BLaER1 (cell line): ENCODE data around the gene MXI1.
A peak's percentile ranks its signal among the peaks of the same experiment; 100 is the strongest.

ENCODE experiments used
- H3K27ac ChIP-seq: shearing (Covaris generic); formaldehyde crosslinking; 2 replicates; pipeline ENCODE4 v1.8.1; 2022
- H3K27me3 ChIP-seq: shearing (Covaris generic); formaldehyde crosslinking; 2 replicates; pipeline ENCODE4 v1.8.1; 2022
- H3K36me3 ChIP-seq: shearing (Covaris generic); formaldehyde crosslinking; 2 replicates; pipeline ENCODE4 v1.8.1; 2022
- H3K4me1 ChIP-seq: shearing (Covaris generic); formaldehyde crosslinking; 2 replicates; pipeline ENCODE4 v1.8.1; 2022
- H3K4me2 ChIP-seq: shearing (Covaris generic); formaldehyde crosslinking; 2 replicates; pipeline ENCODE4 v1.8.1; 2022
- H3K4me3 ChIP-seq: shearing (Covaris generic); formaldehyde crosslinking; 2 replicates; pipeline ENCODE4 v1.8.1; 2022
- H3K9ac ChIP-seq: shearing (Covaris generic); formaldehyde crosslinking; 2 replicates; pipeline ENCODE4 v1.8.1; 2022
- H3K9me3 ChIP-seq: shearing (Covaris generic); formaldehyde crosslinking; 2 replicates; pipeline ENCODE4 v1.8.1; 2022
- H4K20me1 ChIP-seq: shearing (Covaris generic); formaldehyde crosslinking; 2 replicates; pipeline ENCODE4 v1.8.1; 2022
- Cebpa-rat ChIP-seq: shearing (Covaris generic); IDR thresholded peaks from 2 replicates; pipeline ENCODE4 v1.8.1; 2022

MXI1 gene

DNA sequence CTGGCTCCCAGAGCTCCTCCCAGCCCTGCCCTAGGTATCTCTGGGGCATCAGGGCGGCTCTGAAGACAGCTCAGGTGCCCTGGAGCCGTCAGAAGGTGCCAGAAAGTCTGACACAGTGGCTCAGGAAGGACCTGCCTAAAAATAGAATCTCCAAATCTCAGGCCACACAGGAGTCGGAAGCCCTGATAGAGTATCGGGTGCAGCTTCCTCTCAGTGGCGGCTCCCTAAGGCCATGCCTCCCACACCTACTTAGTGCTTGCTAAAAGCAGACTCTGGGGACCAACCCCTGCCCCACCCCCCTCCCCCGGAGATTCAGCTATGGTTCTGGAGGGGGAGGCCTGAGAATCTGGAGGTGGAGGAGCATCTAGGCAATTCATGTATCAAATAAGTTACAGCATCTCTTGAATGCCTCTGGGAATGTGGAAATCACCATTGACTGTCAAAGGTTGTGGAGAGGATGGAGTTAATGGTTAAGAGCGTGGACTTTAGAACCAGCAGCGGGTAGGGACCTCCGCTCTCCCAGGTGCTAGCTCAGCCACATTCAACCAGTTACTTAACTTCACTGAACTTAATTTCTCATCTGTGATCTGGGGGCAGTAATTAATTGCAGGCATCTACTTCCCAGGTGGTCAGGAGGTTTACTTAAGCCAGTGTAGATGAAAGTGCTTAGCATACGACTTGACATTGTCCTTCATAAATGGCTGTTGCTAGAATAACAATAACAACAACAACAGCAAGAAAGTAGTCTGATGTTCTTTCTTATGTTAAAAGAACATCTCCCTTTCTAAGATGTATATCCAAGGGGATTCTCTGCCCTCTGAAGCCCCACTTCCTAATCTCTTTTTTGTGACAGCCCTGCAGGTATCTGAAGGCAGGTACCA is 38.6 kb upstream of the MXI1 start:
- no peak for TF ChIP-seq Cebpa-rat
- no peaks in the 10 kb centered on the region for H3K36me3 ChIP-seq
- H3K9me3 ChIP-seq, result no peaks in the 10 kb centered on the region
- peak overlapping the region; percentile 74 for H3K4me2 ChIP-seq
- no peak overlapping the region for H3K27ac ChIP-seq
- H3K4me3 ChIP-seq, result no peak overlapping the region
- peaks cover 40% of the 10 kb centered on the region for H3K27me3 ChIP-seq
- H3K4me1 ChIP-seq, result peaks cover 17% of the 10 kb centered on the region
- no peaks in the 10 kb centered on the region for H4K20me1 ChIP-seq
- no peak overlapping the region for H3K9ac ChIP-seq

GRCh38 chr10:110169586-110169985 is 37.8 kb upstream of the MXI1 start:
- Histone ChIP-seq H3K27ac (no peak overlapping the region), H3K9ac (no peak overlapping the region), H3K4me2 (no peak overlapping the region), H3K9me3 (no peaks in the 10 kb centered on the region), H3K4me1 (peaks cover 17% of the 10 kb centered on the region), H3K36me3 (no peaks in the 10 kb centered on the region), H4K20me1 (no peaks in the 10 kb centered on the region), H3K4me3 (no peak overlapping the region), H3K27me3 (peaks cover 40% of the 10 kb centered on the region)
- no peak for TF ChIP-seq Cebpa-rat

DNA sequence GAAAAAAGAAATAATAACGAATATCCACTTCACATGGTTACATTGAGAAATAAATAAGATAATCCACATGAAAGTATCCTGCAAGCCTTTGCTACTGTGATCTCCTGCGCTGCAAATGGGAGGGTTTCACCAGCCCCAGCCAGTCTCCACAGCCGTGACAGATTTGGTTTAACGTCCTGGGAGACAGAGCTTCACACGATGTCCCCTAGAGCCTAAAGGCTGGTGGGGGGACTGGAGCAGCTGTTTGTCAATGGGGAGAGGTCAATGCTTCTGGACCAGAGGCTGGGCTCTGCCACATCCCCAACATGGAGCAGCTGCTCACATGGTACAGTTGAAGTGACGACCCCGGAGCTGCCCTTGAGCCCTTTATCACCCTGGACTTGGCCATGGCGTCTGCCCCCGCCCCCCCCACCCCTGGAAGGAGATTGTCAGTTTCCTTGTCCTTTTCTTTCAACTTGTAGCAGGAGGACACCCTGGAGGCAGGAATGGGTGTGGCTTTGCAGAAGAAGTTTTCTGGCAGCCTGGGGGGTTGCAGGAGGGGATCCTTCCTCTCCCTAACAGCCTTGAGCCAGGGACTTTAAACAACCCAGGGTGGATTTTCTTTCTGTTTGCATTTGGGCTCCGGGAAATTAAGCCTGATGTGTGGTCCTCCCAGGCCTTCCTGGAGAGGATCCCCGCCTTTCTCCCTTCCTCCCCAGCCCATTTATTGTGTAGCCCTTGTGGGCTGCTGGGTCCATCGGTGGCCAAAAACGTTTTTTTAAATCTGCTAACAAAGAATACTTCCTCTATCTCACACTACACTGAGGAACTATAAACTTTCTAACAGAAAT is 37.0 kb upstream of the MXI1 start:
- Histone ChIP-seq H3K4me2 (no peak overlapping the region), H3K27me3 (peaks cover 40% of the 10 kb centered on the region)

GRCh38 chr10:110171032-110171431 is 36.4 kb upstream of the MXI1 start:
- Histone ChIP-seq H3K36me3 (no peaks in the 10 kb centered on the region), H4K20me1 (no peaks in the 10 kb centered on the region), H3K4me1 (peaks cover 24% of the 10 kb centered on the region), H3K4me2 (no peak overlapping the region), H3K27ac (no peak overlapping the region), H3K9me3 (no peaks in the 10 kb centered on the region), H3K4me3 (no peak overlapping the region), H3K9ac (no peak overlapping the region), H3K27me3 (peaks cover 40% of the 10 kb centered on the region)
- no peak for TF ChIP-seq Cebpa-rat

More for the DNA sequence above, 37.0 kb upstream of the MXI1 start:
- Histone ChIP-seq H4K20me1 (no peaks in the 10 kb centered on the region), H3K9ac (no peak overlapping the region), H3K36me3 (no peaks in the 10 kb centered on the region), H3K27ac (no peak overlapping the region), H3K4me1 (peaks cover 17% of the 10 kb centered on the region), H3K9me3 (no peaks in the 10 kb centered on the region), H3K4me3 (no peak overlapping the region)
- no peak for TF ChIP-seq Cebpa-rat

- Histone ChIP-seq H3K4me1 (peaks cover 33% of the 10 kb centered on the region), H3K36me3 (no peaks in the 10 kb centered on the region), H4K20me1 (no peaks in the 10 kb centered on the region), H3K9ac (no peak overlapping the region), H3K9me3 (no peaks in the 10 kb centered on the region), H3K27ac (no peak overlapping the region), H3K27me3 (peaks cover 40% of the 10 kb centered on the region), H3K4me2 (no peak overlapping the region), H3K4me3 (no peak overlapping the region)
- no peak for TF ChIP-seq Cebpa-rat
Measured at GRCh38 chr10:110172155-110172554, 35.2 kb upstream of the MXI1 start.

GRCh38 chr10:110174201-110174600 is 33.2 kb upstream of the MXI1 start:
- Histone ChIP-seq H3K36me3 (no peaks in the 10 kb centered on the region), H3K27me3 (peaks cover 23% of the 10 kb centered on the region), H3K27ac (no peak overlapping the region), H3K4me1 (peaks cover 18% of the 10 kb centered on the region), H4K20me1 (no peaks in the 10 kb centered on the region), H3K4me3 (no peak overlapping the region), H3K9ac (no peak overlapping the region), H3K9me3 (no peaks in the 10 kb centered on the region), H3K4me2 (no peak overlapping the region)
- no peak for TF ChIP-seq Cebpa-rat

- H3K4me3 ChIP-seq, result no peak overlapping the region
- no peak overlapping the region for H3K27ac ChIP-seq
- no peak overlapping the region for H3K4me2 ChIP-seq
- no peaks in the 10 kb centered on the region for H3K36me3 ChIP-seq
- H3K9me3 ChIP-seq, result no peaks in the 10 kb centered on the region
- no peak overlapping the region for H3K9ac ChIP-seq
- H4K20me1 ChIP-seq, result no peaks in the 10 kb centered on the region
- peaks cover 16% of the 10 kb centered on the region for H3K27me3 ChIP-seq
- H3K4me1 ChIP-seq, result peaks cover 16% of the 10 kb centered on the region
- no peak for TF ChIP-seq Cebpa-rat
Measured at GRCh38 chr10:110174816-110175215, 32.6 kb upstream of the MXI1 start.

- H3K4me2 ChIP-seq, result peak overlapping the region; percentile 83
- H3K36me3 ChIP-seq, result no peaks in the 10 kb centered on the region
- no peak for TF ChIP-seq Cebpa-rat
- peaks cover 10% of the 10 kb centered on the region for H3K27me3 ChIP-seq
- H3K4me1 ChIP-seq, result peaks cover 16% of the 10 kb centered on the region
- no peak overlapping the region for H3K9ac ChIP-seq
- H4K20me1 ChIP-seq, result no peaks in the 10 kb centered on the region
- no peak overlapping the region for H3K4me3 ChIP-seq
- no peak overlapping the region for H3K27ac ChIP-seq
- H3K9me3 ChIP-seq, result no peaks in the 10 kb centered on the region
Measured at GRCh38 chr10:110175406-110175805, 32.0 kb upstream of the MXI1 start.

DNA sequence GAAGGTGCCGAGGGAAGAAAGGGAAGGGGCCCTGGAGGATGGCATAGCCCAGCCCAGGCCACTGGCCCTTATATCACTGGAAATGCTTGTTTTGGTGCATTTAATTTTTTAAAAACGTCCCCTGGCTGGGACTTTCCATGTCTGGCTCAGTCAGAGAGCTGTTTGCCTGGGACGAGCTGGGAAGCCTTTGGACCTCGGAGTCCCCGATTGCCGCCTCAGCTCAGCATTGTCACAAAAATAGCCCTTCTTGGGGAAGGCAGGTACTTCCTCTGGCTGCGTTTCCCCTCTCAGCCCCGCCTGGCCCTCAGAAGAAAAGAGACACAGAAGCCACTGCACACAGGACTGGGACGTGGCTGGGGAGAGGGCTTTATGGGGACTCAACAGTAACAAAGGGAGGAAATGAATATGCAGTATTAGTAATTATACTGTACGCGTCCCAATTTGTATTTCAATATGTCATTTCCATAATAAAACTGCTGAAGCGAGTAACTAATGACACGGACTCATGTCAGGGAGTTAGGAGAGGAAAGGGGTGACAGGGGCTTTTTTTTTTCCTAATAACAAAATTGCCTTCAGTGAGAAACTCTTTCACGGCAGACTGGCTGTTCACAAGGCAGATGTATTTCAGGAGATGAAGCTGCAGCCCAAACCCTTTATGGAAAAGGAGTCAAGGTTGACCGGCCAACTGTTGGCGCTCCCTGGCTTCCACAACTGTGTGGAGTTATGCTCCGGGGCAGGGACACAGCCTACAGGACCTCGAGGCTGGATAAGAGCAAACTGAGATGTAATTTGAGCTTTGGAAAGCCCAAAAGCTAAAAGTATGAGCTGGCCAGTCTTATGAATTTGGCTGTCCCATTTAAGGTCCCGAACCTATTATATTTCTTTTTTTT is 31.0 kb upstream of the MXI1 start:
- no peaks in the 10 kb centered on the region for H3K9me3 ChIP-seq
- H3K4me2 ChIP-seq, result peak overlapping the region; percentile 83
- H3K9ac ChIP-seq, result peak overlapping the region; percentile 50; the same call in 1 of the 2 replicates
- no peak overlapping the region for H3K27ac ChIP-seq
- peaks cover 16% of the 10 kb centered on the region for H3K4me1 ChIP-seq
- no peaks in the 10 kb centered on the region for H4K20me1 ChIP-seq
- H3K36me3 ChIP-seq, result no peaks in the 10 kb centered on the region
- no peak for TF ChIP-seq Cebpa-rat
- H3K27me3 ChIP-seq, result 0 out of 2 replicates have a peak, but pooled peaks cover under 1% of the 10 kb centered on the region
- no peak overlapping the region for H3K4me3 ChIP-seq
